Hepatocyte (in vitro differentiated cells): ENCODE measurements around the gene DUSP23.

Experiments
- CTCF ChIP-seq: fragments of 200-600 bp; sonication (generic); IDR thresholded peaks from 2 replicates; pipeline ENCODE4 v1.5.1; 2016; ENCODE audit warnings: antibody characterized with exemption, mild to moderate bottlenecking; ENCODE audit not compliant: poor library complexity
- EZH2 ChIP-seq: fragments of 200-600 bp; sonication (generic); IDR thresholded peaks from 2 replicates; pipeline ENCODE4 v1.6.1; 2016; ENCODE audit warnings: antibody characterized with exemption, mild to moderate bottlenecking, borderline replicate concordance
- EZH2phosphoT487 ChIP-seq: fragments of 200-600 bp; sonication (generic); IDR thresholded peaks from one replicate; pipeline ENCODE4 v1.6.1; 2018; ENCODE audit warnings: antibody characterized with exemption, mild to moderate bottlenecking, low read depth, moderate library complexity; ENCODE audit not compliant: unreplicated experiment, severe bottlenecking

GRCh38 chr1:159783724-159784123 lies 3.0 kb downstream of the DUSP23 start:
- no peak for TF ChIP-seq CTCF
- TF ChIP-seq EZH2, result no peak
- TF ChIP-seq EZH2phosphoT487, result no peak
